NCI-H1092 treated with DMSO at 0.1 percent for 48 hours (cell line): ENCODE measurements around the gene CHAF1B.
"Not testable (repeated sequence)": the region's sequence is repeated elsewhere in the genome, so short reads cannot be mapped to it uniquely, and the experiment has no call there.

ENCODE experiments used
- DNase-seq: peaks from one replicate; lab custom pipeline; 2025; lab: John Stamatoyannopoulos, UW

Gene CHAF1B

DNA sequence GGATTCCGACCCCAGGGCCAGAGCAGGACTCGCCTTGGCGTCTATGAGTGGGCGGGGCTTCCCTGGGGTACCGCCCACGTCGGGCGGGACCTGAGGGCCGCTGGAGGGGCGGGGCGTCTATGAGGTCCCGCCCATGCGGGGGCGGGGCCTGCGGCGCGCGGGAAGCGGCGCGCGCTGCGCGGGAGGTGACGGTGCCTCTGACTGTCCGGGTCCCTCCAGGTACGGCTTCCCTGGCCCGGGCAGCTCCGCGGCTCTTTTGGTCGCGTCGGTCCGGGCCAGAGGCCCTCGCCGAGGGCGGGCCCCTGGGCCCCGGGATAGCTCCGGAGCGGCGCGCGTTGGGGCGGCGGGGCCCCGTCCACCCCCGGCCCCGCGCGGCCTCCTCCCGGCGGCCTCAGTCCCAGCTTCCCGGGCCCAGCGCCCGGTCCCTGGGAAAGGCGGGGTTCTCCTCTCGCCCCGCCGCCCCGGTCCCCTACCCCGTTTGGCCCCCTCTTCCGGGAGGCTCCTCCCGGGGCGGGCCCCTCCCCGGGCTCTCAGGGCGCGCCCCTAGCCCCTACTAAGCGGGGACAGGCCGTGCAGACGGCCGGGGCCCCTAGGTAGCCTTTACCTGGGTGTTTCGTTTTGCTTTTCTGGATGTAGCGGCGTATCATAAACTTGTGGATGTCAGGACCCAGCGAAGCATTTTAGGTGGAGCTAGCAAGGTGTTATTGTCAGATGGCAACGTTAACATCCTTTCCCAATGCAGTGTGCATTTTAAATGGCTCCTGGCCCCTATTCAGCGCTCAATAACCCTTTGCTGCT is at the start of gene CHAF1B:
CHAF1B (plus strand) TSS at position 160 of the 798 bp plus-strand sequence. CDS start 745 bp downstream, outside the sequence.
- DNase-seq, result peak; percentile 83

DNA sequence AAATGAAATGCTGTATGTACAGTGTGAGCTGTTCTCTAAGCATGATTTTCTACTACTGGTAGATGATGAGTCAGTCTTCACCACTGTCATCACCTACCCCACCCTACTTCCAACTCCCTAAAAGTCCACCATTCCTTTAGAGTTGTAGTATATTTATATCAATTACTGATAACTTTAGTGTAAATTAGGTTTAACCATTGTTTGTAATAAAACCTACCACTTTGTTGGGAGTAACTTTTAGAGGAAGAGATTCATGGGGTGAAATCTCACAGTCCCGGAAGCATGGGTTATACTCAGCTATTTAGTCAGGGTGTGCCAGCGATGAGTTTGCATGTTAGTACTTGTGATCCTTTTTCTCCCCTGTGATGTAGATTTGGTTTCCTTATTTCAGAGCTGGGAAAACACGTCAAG is 48.1 kb upstream of the CHAF1B start:
- no peak for DNase-seq

DNA sequence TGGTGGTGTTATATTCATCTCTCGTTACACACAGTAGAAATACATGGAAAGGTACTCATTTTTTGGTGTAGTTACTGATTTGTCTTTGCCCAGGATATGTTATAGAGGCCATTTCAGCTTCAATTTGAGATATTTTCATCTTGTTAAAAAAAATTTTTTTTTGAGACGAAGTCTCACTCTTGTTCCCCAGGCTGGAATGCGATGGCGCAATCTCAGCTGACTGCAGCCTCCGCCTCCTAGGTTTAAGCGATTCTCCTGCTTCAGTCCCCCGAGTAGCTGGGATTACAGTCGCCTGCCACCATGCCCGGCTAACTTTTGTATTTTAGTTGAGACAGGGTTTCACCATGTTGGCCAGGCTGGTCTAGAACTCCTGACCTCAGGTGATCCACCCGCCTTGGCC is 46.2 kb upstream of the CHAF1B start:
- DNase-seq, result no peak

DNA sequence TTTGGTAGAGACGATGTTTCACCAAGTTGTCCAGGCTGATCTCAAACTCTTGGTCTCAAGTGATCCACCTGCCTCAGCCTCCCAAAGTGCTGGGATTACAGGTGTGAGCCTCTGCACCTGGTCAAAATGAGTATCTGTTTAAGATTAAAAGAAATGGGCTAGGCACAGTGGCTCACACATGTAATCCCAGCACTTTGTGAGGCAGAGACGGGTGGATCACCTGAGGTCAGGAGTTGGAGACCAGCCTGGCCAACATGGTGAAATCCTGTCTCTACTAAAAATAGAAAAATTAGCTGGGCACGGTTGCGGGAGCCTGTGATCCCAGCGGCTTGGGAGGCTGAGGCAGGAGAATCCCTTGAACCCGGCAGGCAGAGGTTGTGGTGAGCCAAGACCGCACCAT is 42.6 kb upstream of the CHAF1B start:
- not testable (repeated sequence) for DNase-seq

DNA sequence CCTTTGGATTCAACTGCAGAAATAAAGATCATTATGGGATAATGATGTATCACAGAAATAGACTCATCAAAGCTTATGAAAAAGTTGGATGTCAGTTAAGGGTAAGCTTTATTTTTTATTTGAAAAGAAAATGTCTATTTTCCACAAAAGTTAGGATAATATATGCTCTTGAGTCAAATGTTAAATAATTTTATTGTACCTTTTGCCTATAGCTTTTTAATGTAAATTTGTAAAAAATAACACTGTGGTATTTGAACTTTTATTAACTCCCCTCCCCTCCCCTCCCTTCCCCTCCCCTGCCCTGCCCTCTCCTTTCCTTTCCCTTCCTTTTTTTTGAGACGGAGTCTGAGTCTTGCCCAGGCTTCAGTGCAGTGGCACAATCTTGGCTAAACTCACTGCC is 40.3 kb upstream of the CHAF1B start:
- no peak for DNase-seq

DNA sequence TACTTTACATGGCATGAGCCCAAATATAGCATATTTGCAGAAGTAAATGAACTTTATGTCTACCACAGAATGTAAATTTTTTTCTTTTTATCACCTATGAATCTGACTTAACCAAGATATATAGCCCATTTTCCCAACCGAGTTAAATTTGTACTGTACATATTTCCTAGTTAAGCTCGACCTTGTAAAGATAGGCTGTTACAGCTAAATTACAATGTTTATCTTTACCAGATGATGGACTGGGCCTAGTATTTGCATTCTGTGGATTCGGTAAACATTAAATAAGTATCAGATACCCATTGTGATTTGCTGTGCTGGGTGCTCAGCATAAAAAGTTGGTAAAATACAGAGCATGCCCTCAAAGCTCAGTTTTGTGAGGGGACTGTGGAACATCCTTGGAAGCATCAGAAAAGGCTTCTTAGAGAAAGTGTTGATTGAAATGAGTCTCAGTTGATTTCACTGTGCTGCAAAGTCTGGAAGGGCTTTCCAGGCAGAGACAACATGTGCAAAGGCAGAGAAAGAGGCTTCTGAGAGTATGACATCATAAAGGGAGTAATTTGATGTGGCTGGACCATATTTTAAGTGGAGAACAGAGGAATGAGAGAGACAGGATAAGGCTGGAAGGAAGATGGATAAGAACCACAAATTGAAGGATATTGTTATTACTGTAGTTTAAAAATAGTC is 37.8 kb upstream of the CHAF1B start:
- DNase-seq, result peak; percentile 3

DNA sequence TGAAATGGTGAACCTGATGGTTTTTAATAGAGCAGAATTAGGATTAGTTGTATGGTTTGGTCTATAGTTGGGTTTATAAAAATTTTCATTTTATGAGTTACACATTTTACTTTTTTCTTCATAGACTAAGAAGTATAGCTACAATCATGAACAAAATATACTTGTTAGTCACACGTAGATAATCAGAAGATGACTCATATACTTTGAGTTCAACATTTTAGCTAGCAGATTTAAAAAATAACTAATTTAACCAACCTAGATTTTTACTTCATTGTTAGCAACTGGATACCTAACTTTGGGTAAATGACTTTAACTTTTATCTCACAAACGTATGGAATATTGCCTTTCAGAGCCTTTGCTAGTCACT is 37.2 kb upstream of the CHAF1B start:
- DNase-seq, result no peak

DNA sequence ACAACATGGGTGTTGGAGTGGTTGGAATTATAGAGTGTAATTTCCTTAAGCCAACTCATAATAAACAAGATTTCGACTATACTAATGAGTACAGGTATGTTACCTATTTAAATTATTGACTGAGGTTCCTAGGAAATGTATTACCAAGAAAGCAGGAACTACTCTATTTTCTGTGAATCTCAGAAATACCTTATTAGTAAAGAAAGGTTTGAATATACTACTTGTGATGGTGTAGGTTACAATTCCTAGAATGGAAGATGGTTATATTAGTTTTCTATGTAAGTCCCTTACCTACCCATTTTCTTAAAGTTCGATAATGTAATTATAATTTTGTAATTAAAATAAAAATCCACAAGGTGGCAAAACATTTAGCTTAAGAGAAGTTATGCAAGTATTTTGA is 35.9 kb upstream of the CHAF1B start:
- DNase-seq, result no peak

DNA sequence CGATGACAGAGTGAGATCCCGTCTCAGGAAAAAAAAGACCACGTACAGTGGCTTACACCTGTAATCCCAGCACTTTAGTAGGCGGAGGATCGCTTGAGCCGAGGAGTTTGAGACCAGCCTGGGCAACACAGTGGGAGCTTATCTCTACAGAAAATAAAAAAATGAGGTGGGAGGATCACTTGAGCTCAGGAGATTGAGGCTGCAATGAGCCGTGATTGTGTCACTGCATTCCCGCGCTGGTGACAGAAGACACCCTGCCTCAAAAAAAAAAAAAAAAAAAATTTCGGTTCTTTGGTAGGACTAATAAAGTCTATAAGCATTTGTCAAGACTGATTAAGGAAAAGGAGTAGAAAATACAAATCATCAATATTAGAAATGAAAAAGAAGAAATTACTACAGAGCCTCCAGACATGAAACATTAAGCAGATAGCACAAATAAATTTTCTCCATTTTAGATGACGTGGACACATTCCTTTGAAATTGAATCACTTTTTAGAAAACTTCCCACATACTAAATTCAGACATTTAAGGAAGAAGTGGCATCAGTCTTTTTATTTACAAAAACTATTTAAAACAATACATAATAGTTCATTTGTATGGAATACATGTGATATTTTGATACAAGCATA is 34.8 kb upstream of the CHAF1B start:
- no peak for DNase-seq

DNA sequence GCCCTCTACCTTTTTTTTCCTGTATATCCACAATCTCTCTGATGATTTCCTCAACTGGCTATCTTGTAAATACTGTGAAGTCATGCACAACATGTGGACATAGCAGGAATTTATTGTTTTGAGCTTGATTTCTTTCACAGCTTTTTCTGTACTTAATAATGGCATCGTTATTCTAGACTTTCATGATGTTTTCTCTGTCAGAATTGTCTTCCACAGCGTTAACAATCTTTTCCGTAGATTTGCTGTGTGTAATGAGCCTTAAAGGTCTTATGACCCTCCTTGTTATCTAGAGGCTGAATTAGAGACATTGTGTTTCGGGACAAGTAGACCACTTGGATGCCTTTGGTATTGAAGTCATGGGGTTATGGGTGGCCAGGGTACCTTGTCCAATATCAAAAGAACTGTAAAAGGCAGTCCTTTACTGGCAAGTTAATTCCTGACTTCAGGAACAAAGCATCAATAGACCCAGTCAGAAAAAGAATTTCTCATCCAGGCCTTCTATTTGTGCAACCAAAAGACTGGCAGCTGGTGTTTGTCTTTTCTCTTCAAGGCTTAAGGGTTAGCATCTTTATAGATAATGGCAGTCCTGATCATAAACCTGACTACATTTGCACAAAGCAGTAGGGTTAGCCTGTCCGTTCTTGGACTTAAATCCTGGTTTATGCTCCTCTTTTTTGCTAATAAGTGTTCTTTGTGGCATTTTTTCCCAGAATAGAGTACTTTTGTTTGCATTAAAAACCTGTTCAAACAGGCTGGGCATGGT is 30.1 kb upstream of the CHAF1B start:
- DNase-seq, result no peak

DNA sequence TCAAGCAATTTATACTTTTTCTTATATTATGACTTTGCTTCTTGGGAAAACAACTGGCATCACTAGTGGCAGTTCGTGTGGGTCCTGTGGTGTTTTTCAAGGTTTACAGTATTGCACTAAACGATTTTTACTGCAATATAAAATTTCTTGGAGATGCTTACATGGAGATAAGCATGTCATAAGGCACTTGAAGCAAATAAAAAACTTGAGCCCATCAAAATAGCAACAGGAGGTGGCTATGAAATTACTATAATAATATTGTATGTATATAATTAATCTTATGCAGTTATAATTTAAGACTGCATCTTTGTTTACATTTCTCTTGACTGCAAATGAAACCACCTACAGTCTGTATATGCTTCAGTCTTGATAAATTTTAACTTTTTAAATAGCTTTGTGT is 29.3 kb upstream of the CHAF1B start:
- no peak for DNase-seq

DNA sequence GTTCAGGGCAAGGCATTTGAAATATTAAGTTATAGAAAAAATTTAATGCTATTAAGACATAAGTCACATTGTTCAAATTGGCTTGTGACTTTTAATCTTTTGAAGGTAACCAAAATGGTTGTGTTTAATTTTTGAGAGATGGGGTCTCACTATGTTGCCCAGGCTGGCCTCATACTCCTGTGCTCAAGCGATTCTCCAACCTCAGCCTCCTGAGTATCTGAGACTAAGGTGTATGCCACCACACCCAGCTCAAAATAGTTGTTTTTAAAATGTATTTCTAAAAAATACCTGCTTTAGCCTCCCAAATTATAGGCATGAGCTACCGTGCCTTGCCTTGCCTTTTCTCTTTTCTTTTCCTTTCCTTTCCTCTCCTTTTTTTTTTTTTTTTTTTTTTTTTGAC is 26.0 kb upstream of the CHAF1B start:
- DNase-seq, result no peak

DNA sequence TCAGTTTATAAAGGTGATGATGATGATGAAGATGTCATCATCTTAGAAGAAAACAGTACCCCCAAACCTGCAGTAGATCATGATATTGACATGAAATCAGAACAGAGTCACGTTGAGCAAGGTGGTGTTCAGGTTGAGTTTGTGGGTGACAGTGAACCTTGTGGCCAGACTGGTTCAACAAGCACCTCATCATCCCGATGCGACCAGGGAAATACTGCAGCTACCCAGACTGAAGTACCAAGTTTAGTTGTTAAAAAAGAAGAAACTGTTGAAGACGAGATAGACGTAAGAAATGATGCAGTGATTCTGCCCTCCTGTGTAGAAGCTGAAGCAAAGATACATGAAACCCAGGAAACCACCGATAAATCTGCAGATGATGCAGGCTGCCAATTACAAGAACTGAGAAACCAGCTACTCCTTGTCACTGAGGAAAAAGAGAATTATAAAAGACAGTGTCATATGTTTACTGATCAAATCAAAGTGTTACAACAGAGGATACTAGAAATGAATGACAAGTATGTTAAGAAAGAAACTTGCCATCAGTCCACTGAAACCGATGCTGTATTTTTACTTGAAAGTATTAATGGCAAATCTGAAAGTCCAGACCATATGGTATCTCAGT is 16.0 kb upstream of the CHAF1B start:
- no peak for DNase-seq

DNA sequence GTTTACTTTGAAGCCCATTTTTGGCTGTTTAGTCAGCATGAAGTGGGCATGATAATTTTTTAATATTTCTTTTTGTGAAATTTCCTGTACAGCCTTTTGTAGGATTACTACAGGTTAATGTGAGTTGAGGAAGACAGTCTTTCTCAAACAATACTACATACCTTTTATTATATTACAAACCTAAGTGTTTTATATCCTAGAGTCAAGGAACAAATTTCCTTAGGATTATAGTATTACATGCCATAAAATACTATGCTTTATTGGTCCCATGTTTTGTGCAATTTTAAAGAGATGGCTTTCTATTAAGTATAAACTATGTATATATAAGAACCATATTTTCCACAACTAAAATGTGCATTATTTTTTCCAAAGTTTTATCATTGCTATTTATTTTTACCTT is 9.2 kb upstream of the CHAF1B start:
- no peak for DNase-seq

DNA sequence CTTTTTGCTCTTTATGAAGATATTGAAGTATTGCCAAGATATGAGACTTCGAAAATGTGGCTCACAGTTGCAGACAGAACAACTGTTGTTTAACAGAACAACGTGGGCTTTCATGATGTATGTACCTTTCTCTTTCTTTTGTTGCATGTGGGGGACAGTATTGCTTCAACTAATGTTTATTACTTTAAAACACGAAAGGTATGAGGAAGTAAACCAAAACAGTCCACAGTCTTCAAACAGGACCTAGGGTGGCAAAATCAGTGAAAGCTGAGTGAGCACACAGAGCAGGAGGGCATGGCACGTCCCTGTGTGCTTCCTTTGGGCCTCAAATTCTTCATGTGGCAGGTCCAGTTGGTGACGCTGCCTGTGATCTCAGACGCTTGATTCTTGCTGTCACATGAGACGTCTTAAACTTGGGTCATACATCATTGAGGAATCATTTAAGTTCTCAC is 7.8 kb upstream of the CHAF1B start:
- no peak for DNase-seq

DNA sequence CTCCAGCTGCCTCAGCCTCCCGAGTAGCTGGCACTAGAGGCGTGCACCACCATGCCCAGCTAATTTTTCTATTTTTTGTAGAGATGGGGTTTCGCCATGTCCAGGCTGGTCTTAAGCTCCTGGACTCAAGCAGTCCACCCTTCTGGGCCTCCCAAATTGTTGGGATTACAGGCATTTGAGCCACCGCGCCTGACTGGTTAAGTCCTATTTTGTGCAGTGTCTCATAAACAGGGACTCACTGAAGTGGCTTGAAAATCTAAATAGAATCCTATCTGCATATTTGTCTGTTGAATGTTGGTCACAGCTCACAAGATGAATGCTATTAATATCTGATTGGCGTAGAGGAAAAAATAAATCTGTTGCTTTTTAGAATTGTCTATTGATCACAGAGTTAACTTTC is 5.9 kb upstream of the CHAF1B start:
- DNase-seq, result no peak

DNA sequence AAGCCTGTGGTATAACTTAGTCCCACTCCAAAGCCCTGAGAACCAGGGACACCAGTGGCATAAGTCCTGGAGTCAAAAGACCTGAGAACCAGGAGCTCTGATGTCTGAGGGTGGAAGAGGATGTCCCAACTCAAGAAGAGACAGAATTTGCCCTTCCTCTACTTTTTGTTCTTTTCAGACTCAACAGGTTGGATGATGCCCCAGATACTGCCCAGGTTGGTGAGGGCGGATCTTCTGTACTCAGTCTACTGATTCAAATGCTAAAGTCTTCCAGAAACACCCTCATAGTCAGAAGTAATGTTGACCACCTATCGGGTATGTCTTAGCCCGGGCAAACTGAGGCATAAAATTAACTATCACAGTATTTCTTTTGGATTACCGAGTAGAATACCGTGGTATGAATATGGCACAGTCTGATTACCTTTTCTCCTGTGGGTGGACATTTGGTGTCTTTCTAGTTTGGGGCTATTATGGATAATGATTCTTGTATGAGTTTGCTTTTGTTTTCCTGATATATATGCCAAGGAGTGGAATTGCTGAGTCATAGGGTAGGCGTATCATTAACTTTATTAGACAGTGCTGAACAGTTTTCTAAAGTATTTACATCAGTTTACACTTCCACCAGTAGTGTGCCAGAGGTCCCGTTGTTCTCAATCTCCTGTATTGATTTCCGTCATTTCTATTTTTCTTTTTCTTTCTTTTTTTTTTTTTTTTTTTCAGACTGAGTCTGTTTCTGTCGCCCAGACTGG is 3.2 kb upstream of the CHAF1B start:
- DNase-seq, result no peak

DNA sequence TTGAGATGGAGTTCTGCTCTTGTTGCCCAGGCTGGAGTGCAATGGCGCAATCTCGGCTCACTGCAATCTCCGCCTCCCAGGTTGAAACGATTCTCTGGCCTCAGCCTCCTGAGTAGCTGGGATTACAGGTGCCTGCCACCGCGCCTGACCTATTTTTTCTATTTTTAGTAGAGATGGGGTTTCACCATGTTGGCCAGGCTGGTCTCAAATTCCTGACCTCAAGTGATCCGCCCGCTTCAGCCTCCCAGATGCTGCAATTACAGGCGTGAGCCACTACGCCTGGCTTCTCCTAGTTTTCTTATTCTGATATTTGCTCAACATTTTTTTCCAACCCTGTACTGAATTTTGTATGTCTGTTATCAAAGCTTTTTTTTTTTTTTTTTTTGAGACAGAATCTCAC is 2.5 kb upstream of the CHAF1B start:
- DNase-seq, result not testable (repeated sequence)

DNA sequence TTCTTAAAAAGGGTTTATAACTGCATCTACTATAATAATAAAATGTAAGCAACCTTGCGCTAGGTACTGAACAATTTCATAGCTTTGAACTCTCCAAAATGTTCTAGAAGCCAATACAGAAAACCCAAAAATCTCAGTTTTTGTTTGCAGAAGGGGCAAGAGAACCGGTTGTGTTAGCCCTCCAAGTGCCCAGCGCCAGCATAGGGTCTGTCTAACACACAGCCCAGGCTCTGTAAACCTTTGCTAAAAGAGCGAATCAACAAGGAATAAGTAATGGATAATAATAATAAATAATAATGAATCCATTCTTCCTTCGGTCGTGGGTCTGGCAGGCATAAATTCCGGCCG is 333 bp upstream of the CHAF1B start:
- DNase-seq, result no peak

DNA sequence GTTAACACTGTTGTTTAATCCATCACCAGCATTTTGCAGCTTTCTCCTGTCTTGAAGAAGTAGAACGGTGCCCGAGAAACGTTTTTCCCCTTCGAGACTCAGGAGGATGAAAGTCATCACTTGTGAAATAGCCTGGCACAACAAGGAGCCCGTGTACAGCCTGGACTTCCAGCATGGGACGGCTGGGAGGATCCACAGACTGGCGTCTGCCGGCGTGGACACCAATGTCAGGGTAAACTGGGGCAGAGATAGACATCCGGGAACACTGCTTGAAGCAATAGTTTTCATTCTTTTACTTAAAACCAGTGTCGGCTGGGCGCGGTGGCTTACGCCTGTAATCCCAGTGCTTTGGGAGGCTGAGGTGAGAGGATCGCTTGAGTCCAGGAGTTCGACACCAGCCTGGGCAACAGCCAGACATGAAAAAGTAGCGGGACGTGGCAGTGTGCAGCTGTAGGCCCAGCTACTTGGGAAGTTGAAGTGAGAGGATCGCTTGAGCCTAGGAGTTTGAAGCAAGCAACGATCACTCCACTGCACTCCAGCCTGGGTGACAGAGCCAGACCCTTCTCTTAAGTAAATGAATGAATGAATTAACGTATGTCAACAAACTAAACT is 945 bp downstream of the CHAF1B start:
- no peak for DNase-seq

DNA sequence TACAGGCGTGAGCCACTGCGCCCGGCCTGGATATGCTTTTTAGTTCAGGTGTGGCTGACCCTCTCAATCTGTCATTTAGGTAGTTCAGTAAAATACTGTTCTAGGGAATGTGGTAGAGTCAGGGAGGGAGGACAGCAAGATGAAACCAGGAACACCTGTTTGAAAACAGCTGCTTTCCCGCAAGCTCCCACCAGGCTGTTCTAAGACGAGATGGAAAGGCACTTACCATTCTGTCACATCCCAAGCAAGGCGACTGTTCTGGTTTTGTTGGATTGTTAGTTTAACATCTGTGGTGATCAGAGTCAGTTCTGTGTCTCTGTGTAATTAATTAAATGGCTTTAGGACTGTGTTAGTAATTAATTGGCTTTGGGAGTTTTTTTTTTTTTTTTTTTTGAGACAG is 2.9 kb downstream of the CHAF1B start:
- DNase-seq, result no peak
